Progenitor cell of endocrine pancreas (in vitro differentiated cells): Measurements from ENCODE around the gene EML2. TPM values are rescaled to one million over a fixed set of nuclear protein-coding genes. Genes with fewer than 3 reads are reported as not detected.

Experiments
- DNase-seq: peaks from one replicate; pipeline ENCODE4 v3.0.0; 2021; ENCODE audit warnings: low spot score; ENCODE audit not compliant: unreplicated experiment
- H3K27ac Mint-ChIP-seq: 2 replicates; pipeline ENCODE4 v1.8.0; 2021; ENCODE audit warnings: mild to moderate bottlenecking, moderate library complexity, mixed read lengths
- H3K27me3 Mint-ChIP-seq: 2 replicates; pipeline ENCODE4 v1.8.0; 2021; ENCODE audit warnings: mixed read lengths
- H3K36me3 Mint-ChIP-seq: 2 replicates; pipeline ENCODE4 v1.8.0; 2022; ENCODE audit warnings: mixed read lengths; ENCODE audit not compliant: insufficient read depth
- H3K4me1 Mint-ChIP-seq: 2 replicates; pipeline ENCODE4 v1.8.0; 2021; ENCODE audit warnings: low read depth, mixed read lengths
- H3K4me3 Mint-ChIP-seq: 2 replicates; pipeline ENCODE4 v1.8.0; 2021; ENCODE audit warnings: low read depth, mild to moderate bottlenecking, moderate library complexity, mixed read lengths
- H3K9me3 Mint-ChIP-seq: 2 replicates; pipeline ENCODE4 v1.8.0; 2021; ENCODE audit warnings: low read depth, mixed read lengths
- CTCF ChIP-seq: fragments of 200-600 bp; sonication (generic); IDR thresholded peaks from one replicate; pipeline ENCODE4 v1.5.0; 2021; ENCODE audit warnings: antibody characterized with exemption, mild to moderate bottlenecking; ENCODE audit not compliant: unreplicated experiment
- total RNA-seq: library from RNA; stranded (reverse); gene quantifications from 2 replicates; pipeline ENCODE4 v1.2.1, GENCODE V29; 2021

EML2 gene
- total RNA-seq, 1 donor from 2014 or later: 28.6 TPM

- H3K4me3 Mint-ChIP-seq: no peak overlapping the region
- TF ChIP-seq CTCF: no peak
- H3K4me1 Mint-ChIP-seq: no peaks in the 10 kb centered on the region
- DNase-seq: no peak
- H3K36me3 Mint-ChIP-seq: no peaks in the 10 kb centered on the region
- H3K27ac Mint-ChIP-seq: no peak overlapping the region
- no peaks in the 10 kb centered on the region for H3K9me3 Mint-ChIP-seq
- H3K27me3 Mint-ChIP-seq: peaks cover 71% of the 10 kb centered on the region
Observed at GRCh38 chr19:45601115-45601514, 38.1 kb downstream of the EML2 start.

DNA sequence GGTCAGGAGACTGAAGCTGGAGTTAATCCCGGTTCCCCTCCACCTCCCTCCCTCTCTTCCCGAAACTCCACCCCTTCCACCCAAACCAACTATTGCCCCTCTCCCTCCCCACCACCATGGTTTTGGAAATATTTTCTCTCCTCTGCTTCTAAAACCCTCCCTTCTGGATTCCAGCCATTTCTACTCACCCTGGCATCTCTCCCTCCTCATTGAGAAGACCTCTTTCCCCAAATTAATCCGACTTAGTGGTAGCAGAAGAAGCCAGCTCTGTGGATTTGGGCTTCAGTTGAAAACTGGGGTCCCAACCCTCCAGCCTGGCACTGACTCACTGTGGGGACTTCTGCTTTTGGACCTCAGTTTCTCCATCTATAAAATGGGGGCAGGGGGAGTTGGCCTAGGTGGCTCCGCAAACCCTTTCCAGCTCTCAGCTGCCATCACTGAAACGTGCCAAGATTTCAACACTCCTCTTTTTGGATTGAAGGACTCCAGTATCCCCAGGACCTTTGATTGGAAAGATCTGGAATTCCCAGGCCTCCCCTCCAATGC, 38.8 kb downstream of the EML2 start:
- DNase-seq: no peak
- H3K27ac Mint-ChIP-seq: no peak overlapping the region
- no peaks in the 10 kb centered on the region for H3K4me1 Mint-ChIP-seq
- no peak overlapping the region for H3K4me3 Mint-ChIP-seq
- H3K27me3 Mint-ChIP-seq: peaks cover 78% of the 10 kb centered on the region
- no peaks in the 10 kb centered on the region for H3K9me3 Mint-ChIP-seq
- TF ChIP-seq CTCF: no peak
- H3K36me3 Mint-ChIP-seq: no peaks in the 10 kb centered on the region

DNA sequence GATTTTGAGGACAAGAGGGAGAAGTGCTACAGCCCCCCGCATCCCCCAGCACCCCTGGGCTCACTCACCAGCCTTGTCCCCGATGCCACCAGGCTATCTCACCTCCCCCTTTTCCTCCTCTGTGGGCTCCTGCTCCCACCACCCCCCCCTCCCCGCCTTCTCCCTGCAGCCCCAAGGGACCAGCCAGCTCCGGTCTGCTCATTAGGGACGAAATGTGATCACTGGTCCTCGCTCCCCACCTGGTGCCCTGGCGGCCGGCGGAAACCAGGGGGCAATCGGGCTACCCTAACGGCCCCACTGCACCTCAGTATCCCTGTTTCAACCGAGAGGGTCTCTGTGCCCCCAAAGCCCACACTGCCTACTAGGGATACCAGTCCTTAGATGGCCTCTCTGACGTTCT, 39.9 kb downstream of the EML2 start:
- Mint-ChIP-seq H3K9me3 (no peaks in the 10 kb centered on the region), H3K4me3 (no peak overlapping the region), H3K36me3 (no peaks in the 10 kb centered on the region), H3K27ac (no peak overlapping the region), H3K27me3 (peaks cover 80% of the 10 kb centered on the region), H3K4me1 (no peaks in the 10 kb centered on the region)
- DNase-seq: no peak
- TF ChIP-seq CTCF: no peak

DNA sequence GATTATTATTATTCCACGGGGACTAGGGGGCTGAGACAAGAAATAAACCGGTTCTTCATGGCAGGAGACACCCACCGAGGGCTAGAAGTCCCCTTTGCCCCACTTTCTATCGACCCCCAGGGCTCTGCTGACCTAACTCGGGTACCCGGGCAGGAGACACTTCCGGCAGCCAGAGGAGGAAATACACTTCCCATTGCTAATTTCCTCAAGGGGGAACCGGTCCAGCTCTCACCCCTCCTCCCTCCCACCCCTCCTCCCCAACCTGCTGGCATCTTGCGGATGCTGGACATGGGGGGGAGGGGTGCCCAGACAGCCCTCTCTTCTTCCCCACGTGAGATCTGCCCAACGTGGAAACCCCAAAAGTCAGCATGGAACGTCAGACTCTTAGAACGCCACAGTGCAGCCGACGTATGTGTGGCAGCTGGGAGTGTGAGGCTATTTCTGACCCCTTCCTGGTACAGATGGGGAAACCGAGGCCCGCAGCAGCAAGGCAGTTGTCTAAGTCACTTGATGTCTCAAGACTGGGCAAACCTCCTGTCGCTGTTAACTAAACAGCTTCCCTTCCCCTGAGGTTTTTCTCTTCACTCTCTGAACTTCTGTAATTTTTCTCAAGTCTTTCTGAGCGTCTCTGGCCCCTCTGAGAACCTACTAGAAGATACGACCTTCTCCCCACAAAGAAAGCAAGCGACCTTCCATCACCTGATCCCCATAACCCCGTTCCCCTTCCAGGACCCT, 40.8 kb downstream of the EML2 start:
- TF ChIP-seq CTCF: no peak
- Mint-ChIP-seq H3K4me1 (no peaks in the 10 kb centered on the region), H3K27me3 (peaks cover 79% of the 10 kb centered on the region), H3K36me3 (no peaks in the 10 kb centered on the region), H3K27ac (no peak overlapping the region), H3K4me3 (no peak overlapping the region), H3K9me3 (no peaks in the 10 kb centered on the region)
- no peak for DNase-seq

DNA sequence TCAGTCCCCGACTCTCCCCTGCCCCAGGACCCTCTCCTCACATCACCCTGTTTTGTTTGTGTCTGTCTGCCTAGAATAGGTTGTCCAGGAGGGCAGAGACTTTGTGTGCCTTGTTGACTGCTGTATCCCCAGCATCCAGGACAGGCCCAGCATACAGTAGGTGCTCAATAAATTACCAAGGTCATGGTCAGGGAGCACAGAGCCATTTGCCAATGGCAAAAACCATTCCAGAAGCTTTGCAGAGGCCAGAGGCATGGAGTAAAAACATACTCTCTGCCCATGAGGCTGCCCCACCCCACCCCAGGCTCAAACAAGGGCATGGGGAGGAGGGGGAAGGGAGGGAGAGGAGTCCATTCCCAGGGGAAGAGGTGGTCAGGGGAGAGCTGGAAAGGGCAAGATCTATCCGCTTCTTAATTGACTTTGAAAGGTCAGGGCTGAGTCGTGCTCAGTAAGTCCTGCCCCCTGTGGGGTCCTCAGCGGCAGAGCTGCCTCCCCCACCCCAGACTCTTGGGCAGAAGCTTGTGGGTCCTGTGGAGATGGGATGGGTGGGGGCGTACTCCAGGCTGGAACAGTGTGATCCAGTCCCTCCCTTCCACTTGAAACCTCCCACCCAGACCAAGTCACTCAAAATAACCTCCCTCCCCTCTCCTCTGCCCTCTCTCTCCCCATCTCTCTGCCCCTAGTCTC, 41.6 kb downstream of the EML2 start:
- H3K27me3 Mint-ChIP-seq: peaks cover 71% of the 10 kb centered on the region
- no peaks in the 10 kb centered on the region for H3K9me3 Mint-ChIP-seq
- H3K27ac Mint-ChIP-seq: no peak overlapping the region
- no peak for TF ChIP-seq CTCF
- no peak overlapping the region for H3K4me3 Mint-ChIP-seq
- no peak for DNase-seq
- H3K36me3 Mint-ChIP-seq: no peaks in the 10 kb centered on the region
- H3K4me1 Mint-ChIP-seq: no peaks in the 10 kb centered on the region
